KMS-11 (cell line): ENCODE results near the gene MACROD2.

Experiments
- H2AFZ ChIP-seq: fragments of 200-600 bp; sonication (generic); 2 replicates; pipeline ENCODE4 v1.6.1; 2016; ENCODE audit warnings: antibody characterized with exemption, mixed run types, low read depth
- H3K27ac ChIP-seq: fragments of 200-600 bp; sonication (generic); 2 replicates; pipeline ENCODE4 v1.6.1; 2016; ENCODE audit warnings: mild to moderate bottlenecking, mixed run types
- H3K27me3 ChIP-seq: fragments of 200-600 bp; sonication (generic); 2 replicates; pipeline ENCODE4 v1.6.1; 2017; ENCODE audit warnings: mild to moderate bottlenecking, low read depth, mixed run types, moderate library complexity; ENCODE audit not compliant: insufficient read depth
- H3K36me3 ChIP-seq: fragments of 200-600 bp; sonication (generic); 2 replicates; pipeline ENCODE4 v1.6.1; 2017; ENCODE audit warnings: mild to moderate bottlenecking, mixed run types; ENCODE audit not compliant: insufficient read depth
- H3K4me1 ChIP-seq: fragments of 200-600 bp; sonication (generic); 2 replicates; pipeline ENCODE4 v1.6.1; 2016; ENCODE audit warnings: mild to moderate bottlenecking, low read depth, mixed run types; ENCODE audit not compliant: poor library complexity, severe bottlenecking
- H3K4me2 ChIP-seq: fragments of 200-600 bp; sonication (generic); 2 replicates; pipeline ENCODE4 v1.7.0; 2016; ENCODE audit warnings: mild to moderate bottlenecking, mixed run types
- H3K4me3 ChIP-seq: fragments of 200-600 bp; sonication (generic); IDR thresholded peaks from 2 replicates; pipeline ENCODE4 v1.6.1; 2017; ENCODE audit warnings: low read depth, low read length, mixed read lengths; ENCODE audit not compliant: insufficient read depth
- H3K79me2 ChIP-seq: fragments of 200-600 bp; sonication (generic); 2 replicates; pipeline ENCODE4 v1.6.1; 2016; ENCODE audit warnings: low read depth, mixed run types; ENCODE audit not compliant: insufficient read depth
- H3K9ac ChIP-seq: fragments of 200-600 bp; sonication (generic); 2 replicates; pipeline ENCODE4 v1.6.1; 2016; ENCODE audit warnings: mild to moderate bottlenecking, mixed run types
- H4K20me1 ChIP-seq: fragments of 200-600 bp; sonication (generic); 2 replicates; pipeline ENCODE4 v1.6.1; 2016; ENCODE audit warnings: mild to moderate bottlenecking, mixed run types; ENCODE audit not compliant: insufficient read depth
- CTCF ChIP-seq: fragments of 200-600 bp; sonication (generic); conservative IDR thresholded peaks from 2 replicates; pipeline ENCODE4 v1.6.1; 2017; ENCODE audit warnings: low read depth, mild to moderate bottlenecking, antibody characterized with exemption, low read length, moderate library complexity, mixed read lengths

Gene MACROD2

GRCh38 chr20:15440049-15440820, 1444.9 kb downstream of the MACROD2 start:
- H3K4me1 ChIP-seq: no peaks in the 10 kb centered on the region
- no peak overlapping the region for H3K4me2 ChIP-seq
- H3K79me2 ChIP-seq: no peaks in the 10 kb centered on the region
- H4K20me1 ChIP-seq: no peaks in the 10 kb centered on the region
- no peaks in the 10 kb centered on the region for H3K36me3 ChIP-seq
- no peak overlapping the region for H3K27ac ChIP-seq
- no peak overlapping the region for H3K9ac ChIP-seq
- H2AFZ ChIP-seq: no peak overlapping the region
- no peak for TF ChIP-seq CTCF
- H3K27me3 ChIP-seq: no peaks in the 10 kb centered on the region
- H3K4me3 ChIP-seq: no peak overlapping the region

- TF ChIP-seq CTCF: no peak
- Histone ChIP-seq H3K36me3 (no peaks in the 10 kb centered on the region), H3K27ac (no peak overlapping the region), H3K9ac (no peak overlapping the region), H3K27me3 (no peaks in the 10 kb centered on the region), H2AFZ (no peak overlapping the region), H4K20me1 (no peaks in the 10 kb centered on the region), H3K4me2 (no peak overlapping the region), H3K4me3 (no peak overlapping the region), H3K4me1 (no peaks in the 10 kb centered on the region), H3K79me2 (no peaks in the 10 kb centered on the region)
Measured at GRCh38 chr20:15445056-15445840, 1449.9 kb downstream of the MACROD2 start.

GRCh38 chr20:15446373-15446772, 1451.1 kb downstream of the MACROD2 start:
- Histone ChIP-seq H3K27ac (no peak overlapping the region), H3K4me2 (no peak overlapping the region)

GRCh38 chr20:15447549-15447948, 1452.2 kb downstream of the MACROD2 start:
- Histone ChIP-seq H3K4me2 (no peak overlapping the region), H3K36me3 (no peaks in the 10 kb centered on the region), H3K27ac (no peak overlapping the region), H3K9ac (no peak overlapping the region), H3K27me3 (no peaks in the 10 kb centered on the region), H2AFZ (no peak overlapping the region), H4K20me1 (no peaks in the 10 kb centered on the region), H3K79me2 (no peaks in the 10 kb centered on the region), H3K4me1 (no peaks in the 10 kb centered on the region), H3K4me3 (no peak overlapping the region)
- TF ChIP-seq CTCF: no peak

More at GRCh38 chr20:15446373-15446772, 1451.1 kb downstream of the MACROD2 start:
- Histone ChIP-seq H3K4me3 (no peak overlapping the region), H3K36me3 (no peaks in the 10 kb centered on the region), H3K9ac (no peak overlapping the region), H2AFZ (no peak overlapping the region), H3K4me1 (no peaks in the 10 kb centered on the region), H4K20me1 (no peaks in the 10 kb centered on the region), H3K79me2 (no peaks in the 10 kb centered on the region), H3K27me3 (no peaks in the 10 kb centered on the region)
- TF ChIP-seq CTCF: no peak
